ENCODE measurements around the gene NR3C2.

The NR3C2 gene

DNA sequence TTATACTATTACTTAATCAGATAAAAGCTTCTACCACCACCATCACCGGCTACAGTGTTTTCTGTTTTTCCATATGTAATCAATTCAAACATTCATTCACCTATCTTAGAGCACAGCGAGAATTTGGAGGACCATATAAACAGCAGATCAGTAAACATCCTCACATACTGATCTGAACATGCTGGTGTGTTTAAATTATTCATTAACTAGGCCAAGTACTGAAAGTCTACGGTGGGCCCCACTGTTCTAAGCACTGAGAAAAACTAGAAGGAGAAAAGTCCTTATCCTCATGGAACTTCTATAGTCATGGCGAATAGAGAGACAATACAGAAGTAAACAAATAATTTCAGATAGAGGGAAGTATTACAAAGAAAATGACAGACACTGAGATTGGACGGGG lies 176.6 kb downstream of the NR3C2 start:
- H3K4me3 ChIP-seq (ENCODE audit: low read depth, low read length) = no peak overlapping the region
- in situ Hi-C loops (cut with HindIII; ENCODE audit: low sequenced_read_pairs) = no loop called here
- TF ChIP-seq, protein P1, sequence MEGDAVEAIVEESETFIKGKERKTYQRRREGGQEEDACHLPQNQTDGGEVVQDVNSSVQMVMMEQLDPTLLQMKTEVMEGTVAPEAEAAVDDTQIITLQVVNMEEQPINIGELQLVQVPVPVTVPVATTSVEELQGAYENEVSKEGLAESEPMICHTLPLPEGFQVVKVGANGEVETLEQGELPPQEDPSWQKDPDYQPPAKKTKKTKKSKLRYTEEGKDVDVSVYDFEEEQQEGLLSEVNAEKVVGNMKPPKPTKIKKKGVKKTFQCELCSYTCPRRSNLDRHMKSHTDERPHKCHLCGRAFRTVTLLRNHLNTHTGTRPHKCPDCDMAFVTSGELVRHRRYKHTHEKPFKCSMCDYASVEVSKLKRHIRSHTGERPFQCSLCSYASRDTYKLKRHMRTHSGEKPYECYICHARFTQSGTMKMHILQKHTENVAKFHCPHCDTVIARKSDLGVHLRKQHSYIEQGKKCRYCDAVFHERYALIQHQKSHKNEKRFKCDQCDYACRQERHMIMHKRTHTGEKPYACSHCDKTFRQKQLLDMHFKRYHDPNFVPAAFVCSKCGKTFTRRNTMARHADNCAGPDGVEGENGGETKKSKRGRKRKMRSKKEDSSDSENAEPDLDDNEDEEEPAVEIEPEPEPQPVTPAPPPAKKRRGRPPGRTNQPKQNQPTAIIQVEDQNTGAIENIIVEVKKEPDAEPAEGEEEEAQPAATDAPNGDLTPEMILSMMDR (IDR thresholded peaks at IDR 0.05; ENCODE audit: low read depth, low read length, missing control alignments) = no peak
- DNase-seq (ENCODE audit: low read depth) = no peak

DNA sequence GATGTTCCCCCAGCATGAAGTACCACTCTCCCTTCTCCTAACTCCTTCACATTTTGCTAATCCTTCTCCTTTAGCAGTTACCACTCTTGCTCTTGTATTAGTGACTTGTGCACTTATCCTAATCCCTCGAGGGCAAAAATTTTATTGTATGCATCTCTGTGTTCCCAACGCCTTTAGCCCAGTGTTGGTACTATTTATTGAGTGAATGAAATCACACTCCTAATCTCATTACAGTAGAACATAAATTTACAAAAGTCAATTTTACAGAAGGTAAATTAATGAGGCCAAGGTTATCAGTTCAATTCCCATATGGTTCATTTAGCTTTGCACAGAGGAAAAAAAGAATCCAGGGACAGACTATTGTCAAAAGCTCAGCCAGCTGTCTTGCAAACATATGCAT lies 178.4 kb downstream of the NR3C2 start:
- no peak for DNase-seq (ENCODE audit: low read depth)
- TF ChIP-seq, protein P1 (IDR thresholded peaks at IDR 0.05; ENCODE audit: low read depth, low read length, missing control alignments) = no peak
- no peak overlapping the region for H3K4me3 ChIP-seq (ENCODE audit: low read depth, low read length)
- in situ Hi-C loops (cut with HindIII; ENCODE audit: low sequenced_read_pairs) = no loop called here

DNA sequence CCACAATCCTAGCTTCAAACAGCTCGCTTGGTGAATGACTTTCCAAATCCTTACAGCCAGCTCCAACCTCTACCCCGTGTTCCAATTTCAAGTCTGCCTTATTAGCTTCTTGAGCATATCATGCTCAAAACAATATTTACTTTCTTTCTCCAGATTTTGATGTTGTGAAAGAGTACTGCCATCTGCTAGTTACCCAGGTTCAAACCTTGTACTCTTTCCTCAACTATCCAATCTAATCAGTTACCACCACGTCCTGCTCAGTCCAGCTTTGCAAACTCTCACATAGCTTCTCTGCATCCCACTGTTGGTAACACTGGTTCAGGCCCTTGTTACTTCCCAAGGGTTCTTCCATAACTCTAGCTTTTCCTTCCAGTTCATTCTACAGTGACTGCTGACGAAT lies 179.1 kb downstream of the NR3C2 start:
- H3K4me3 ChIP-seq (ENCODE audit: low read depth, low read length) = no peak overlapping the region
- in situ Hi-C loops (cut with HindIII; ENCODE audit: low sequenced_read_pairs) = no loop called here
- TF ChIP-seq, protein P1 (IDR thresholded peaks at IDR 0.05; ENCODE audit: low read depth, low read length, missing control alignments) = no peak
- DNase-seq (ENCODE audit: low read depth) = no peak

DNA sequence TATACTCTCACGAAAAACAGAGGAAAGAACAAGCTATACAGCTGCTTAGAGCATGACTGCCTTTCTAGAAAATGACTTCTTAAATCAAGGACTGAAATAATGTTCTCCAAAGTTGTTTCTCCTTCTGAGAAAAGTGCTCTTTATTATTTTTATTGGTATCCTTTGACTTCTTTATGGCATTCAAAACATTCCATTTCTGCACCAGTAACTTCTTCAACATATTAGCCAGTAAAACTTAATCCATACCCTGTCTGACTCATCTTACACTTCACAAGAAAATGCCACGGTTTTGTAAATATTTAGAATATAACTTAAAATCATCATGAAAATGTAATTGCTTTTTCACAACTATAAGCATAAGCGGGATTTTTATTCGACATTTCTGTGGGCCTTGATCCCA lies 180.4 kb downstream of the NR3C2 start:
- H3K4me3 ChIP-seq (ENCODE audit: low read depth, low read length) = no peak overlapping the region
- TF ChIP-seq, protein P1 (IDR thresholded peaks at IDR 0.05; ENCODE audit: low read depth, low read length, missing control alignments) = no peak
- in situ Hi-C loops (cut with HindIII; ENCODE audit: low sequenced_read_pairs) = no loop called here
- DNase-seq (ENCODE audit: low read depth) = peak; percentile 11

DNA sequence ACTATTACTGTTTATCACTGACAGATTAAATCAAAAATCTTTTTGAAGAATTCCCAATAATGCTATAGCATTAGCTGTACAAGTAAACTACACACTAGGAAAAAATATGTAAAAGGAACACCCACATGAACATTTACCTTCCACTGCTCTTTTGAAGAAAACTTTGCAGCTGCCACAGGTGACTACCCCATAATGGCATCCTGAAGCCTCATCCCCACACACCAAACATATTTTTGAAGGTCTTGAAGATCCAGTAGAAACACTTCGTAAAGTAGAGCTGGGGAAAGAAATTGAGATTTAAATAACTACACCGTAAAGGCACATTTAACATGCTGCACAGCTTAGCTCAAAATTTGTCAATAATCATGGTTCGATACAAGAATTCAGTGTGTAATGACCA lies 182.4 kb downstream of the NR3C2 start:
- in situ Hi-C loops (cut with HindIII; ENCODE audit: low sequenced_read_pairs) = no loop called here

DNA sequence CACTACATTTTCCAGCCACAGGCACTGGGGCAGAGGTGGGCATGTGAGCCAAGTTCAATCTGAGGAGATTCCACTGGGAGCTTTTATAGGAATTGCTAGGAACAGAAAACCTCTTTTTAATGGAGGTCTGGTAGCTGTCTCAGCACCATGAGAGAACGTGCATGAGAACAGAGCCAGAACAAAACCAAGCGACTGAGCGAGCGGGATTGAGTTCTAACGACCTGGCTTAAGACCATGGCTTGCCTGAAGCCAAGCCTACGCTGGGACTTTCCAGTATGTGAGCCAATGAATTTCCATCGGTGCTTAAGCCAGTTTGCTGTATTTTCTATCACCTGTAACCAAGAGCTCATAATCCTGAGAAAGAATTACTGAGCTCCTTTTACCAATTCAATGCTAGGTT lies 183.7 kb downstream of the NR3C2 start:
- no peak overlapping the region for H3K4me3 ChIP-seq (ENCODE audit: low read depth, low read length)
- in situ Hi-C loops (cut with HindIII; ENCODE audit: low sequenced_read_pairs) = no loop called here
- no peak for DNase-seq (ENCODE audit: low read depth)
- TF ChIP-seq, protein P1 (IDR thresholded peaks at IDR 0.05; ENCODE audit: low read depth, low read length, missing control alignments) = no peak

More for the DNA sequence above, 182.4 kb downstream of the NR3C2 start:
- DNase-seq (ENCODE audit: low read depth) = no peak
- H3K4me3 ChIP-seq (ENCODE audit: low read depth, low read length) = no peak overlapping the region
- TF ChIP-seq, protein P1 (IDR thresholded peaks at IDR 0.05; ENCODE audit: low read depth, low read length, missing control alignments) = no peak

DNA sequence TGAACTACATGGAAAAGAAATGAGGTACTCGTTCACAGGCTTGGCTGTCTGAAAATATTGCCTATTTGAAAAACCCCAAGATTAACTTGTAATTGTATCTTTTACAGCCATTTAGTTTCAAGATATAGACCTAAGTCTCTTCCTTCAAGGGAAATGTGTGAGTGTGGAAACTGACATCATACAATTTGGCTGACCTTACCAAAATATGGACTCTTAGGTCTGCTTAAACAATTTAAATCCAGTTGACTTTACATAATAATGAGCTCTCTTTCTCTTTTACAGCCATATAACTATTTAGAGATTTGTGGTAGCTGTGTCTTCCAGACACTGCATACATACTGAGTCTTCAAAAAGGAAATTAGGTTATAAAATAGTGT lies 186.9 kb downstream of the NR3C2 start:
- DNase-seq (ENCODE audit: low read depth) = no peak
- in situ Hi-C loops (cut with HindIII; ENCODE audit: low sequenced_read_pairs) = no loop called here
- no peak overlapping the region for H3K4me3 ChIP-seq (ENCODE audit: low read depth, low read length)
- TF ChIP-seq, protein P1 (IDR thresholded peaks at IDR 0.05; ENCODE audit: low read depth, low read length, missing control alignments) = no peak

Measured in astrocyte of the cerebellum (primary cell).